Panc1 (cell line): Measurements from ENCODE around the gene GRID1.

Source experiments
- POLR2AphosphoS5 ChIP-seq: IDR thresholded peaks from 2 replicates; pipeline ENCODE4 v1.6.1; 2012; ENCODE audit warnings: mild to moderate bottlenecking, low read depth, low read length, moderate library complexity
- SIN3A ChIP-seq: IDR thresholded peaks from 2 replicates; pipeline ENCODE4 v1.6.1; 2012; ENCODE audit warnings: low read depth, mild to moderate bottlenecking, low read length, moderate library complexity, borderline replicate concordance; ENCODE audit not compliant: insufficient read depth
- TCF7L2 ChIP-seq: IDR thresholded peaks from 2 replicates; pipeline ENCODE4 v1.6.1; 2011; ENCODE audit warnings: mild to moderate bottlenecking, low read depth, low read length, inconsistent platforms
- TF ChIP-seq, protein P1 (sequence below): fragments of 450-650 bp; IDR thresholded peaks from 2 replicates; pipeline ENCODE4 v1.5.1; 2017; ENCODE audit warnings: mild to moderate bottlenecking
- TF ChIP-seq, protein P2 (sequence below), 2 experiments: IDR thresholded peaks; 2 replicates each; pipeline ENCODE4 v1.6.1; 2011 to 2012; ENCODE audit warnings: low read depth in 2 of 2, control low read depth in 1 of 2, low read length in 1 of 2, mild to moderate bottlenecking in 1 of 2, moderate library complexity in 1 of 2; ENCODE audit not compliant: insufficient read depth in 1 of 2

DNA sequence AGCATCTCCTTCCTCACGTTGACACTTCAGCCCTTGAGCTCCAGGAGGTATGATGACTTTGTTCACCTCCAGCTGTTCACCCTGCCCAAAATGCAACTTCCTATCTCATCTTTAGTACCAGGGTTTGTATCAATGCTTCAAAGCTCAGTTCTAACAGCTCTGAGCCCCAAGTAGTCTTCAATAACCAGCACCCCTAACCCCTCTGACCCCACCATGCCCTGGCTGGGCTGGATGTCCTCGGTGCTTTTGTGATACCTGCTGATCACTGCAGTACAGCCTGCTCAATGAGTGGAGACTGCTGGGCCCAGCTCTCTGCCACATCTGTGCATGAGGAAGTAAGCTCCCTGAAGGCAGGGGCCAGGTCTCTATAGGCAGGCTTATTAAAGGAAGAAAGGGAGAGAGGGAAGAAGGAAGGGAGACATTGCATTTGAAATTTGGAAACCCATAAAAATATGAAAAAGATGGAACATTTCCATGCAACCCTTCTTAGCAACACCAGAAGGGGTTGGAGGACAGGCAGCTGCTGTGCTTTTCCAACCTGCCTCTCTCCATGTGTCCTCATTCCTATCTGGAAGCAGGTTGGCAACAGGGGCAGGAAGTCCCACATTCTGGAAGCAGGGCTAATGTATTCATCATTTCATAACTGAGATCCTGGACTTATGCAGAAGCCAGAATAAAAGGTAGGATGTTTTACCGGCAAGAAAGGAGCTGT lies 756.1 kb downstream of the GRID1 start:
- TF ChIP-seq, protein P1, sequence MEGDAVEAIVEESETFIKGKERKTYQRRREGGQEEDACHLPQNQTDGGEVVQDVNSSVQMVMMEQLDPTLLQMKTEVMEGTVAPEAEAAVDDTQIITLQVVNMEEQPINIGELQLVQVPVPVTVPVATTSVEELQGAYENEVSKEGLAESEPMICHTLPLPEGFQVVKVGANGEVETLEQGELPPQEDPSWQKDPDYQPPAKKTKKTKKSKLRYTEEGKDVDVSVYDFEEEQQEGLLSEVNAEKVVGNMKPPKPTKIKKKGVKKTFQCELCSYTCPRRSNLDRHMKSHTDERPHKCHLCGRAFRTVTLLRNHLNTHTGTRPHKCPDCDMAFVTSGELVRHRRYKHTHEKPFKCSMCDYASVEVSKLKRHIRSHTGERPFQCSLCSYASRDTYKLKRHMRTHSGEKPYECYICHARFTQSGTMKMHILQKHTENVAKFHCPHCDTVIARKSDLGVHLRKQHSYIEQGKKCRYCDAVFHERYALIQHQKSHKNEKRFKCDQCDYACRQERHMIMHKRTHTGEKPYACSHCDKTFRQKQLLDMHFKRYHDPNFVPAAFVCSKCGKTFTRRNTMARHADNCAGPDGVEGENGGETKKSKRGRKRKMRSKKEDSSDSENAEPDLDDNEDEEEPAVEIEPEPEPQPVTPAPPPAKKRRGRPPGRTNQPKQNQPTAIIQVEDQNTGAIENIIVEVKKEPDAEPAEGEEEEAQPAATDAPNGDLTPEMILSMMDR, result no peak
- TF ChIP-seq POLR2AphosphoS5, result no peak
- no peak for TF ChIP-seq TCF7L2
- TF ChIP-seq SIN3A, result no peak
- TF ChIP-seq, protein P2, sequence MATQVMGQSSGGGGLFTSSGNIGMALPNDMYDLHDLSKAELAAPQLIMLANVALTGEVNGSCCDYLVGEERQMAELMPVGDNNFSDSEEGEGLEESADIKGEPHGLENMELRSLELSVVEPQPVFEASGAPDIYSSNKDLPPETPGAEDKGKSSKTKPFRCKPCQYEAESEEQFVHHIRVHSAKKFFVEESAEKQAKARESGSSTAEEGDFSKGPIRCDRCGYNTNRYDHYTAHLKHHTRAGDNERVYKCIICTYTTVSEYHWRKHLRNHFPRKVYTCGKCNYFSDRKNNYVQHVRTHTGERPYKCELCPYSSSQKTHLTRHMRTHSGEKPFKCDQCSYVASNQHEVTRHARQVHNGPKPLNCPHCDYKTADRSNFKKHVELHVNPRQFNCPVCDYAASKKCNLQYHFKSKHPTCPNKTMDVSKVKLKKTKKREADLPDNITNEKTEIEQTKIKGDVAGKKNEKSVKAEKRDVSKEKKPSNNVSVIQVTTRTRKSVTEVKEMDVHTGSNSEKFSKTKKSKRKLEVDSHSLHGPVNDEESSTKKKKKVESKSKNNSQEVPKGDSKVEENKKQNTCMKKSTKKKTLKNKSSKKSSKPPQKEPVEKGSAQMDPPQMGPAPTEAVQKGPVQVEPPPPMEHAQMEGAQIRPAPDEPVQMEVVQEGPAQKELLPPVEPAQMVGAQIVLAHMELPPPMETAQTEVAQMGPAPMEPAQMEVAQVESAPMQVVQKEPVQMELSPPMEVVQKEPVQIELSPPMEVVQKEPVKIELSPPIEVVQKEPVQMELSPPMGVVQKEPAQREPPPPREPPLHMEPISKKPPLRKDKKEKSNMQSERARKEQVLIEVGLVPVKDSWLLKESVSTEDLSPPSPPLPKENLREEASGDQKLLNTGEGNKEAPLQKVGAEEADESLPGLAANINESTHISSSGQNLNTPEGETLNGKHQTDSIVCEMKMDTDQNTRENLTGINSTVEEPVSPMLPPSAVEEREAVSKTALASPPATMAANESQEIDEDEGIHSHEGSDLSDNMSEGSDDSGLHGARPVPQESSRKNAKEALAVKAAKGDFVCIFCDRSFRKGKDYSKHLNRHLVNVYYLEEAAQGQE (IDR thresholded peaks at IDR 0.05; ENCODE audit: insufficient read depth in 1 of 2, low read depth in 2 of 2, low read length in 1 of 2), result no peak
